Endothelial cell of umbilical vein (primary cell): Measurements from ENCODE around the gene EIF2AK2. TPM values are rescaled to one million over a fixed set of nuclear protein-coding genes. Genes with fewer than 3 reads are reported as not detected.

Source experiments
- BruUV-seq: library from RNA; stranded (reverse); fragments of 400-500 nt; replicated peaks from 2 replicates; lab custom pipeline; 2021; lab: Mats Ljungman, UMichigan
- CTCF ChIA-PET: fragments of 300-600, 350-600 bp; sonication (Branson Sonifier 250); formaldehyde crosslinking; loops from one replicate; lab custom pipeline; 2021; ENCODE audit warnings: antibody characterized with exemption, inconsistent platforms; lab: Charles Lee
- POLR2A ChIA-PET: fragments of 300-600, 350-600 bp; sonication (Branson Sonifier 250); formaldehyde crosslinking; loops from one replicate; lab custom pipeline; 2021; ENCODE audit warnings: antibody characterized with exemption, inconsistent platforms; lab: Charles Lee
- DNase-seq: peaks from one replicate; pipeline ENCODE4 v3.0.0-alpha.2; 2011; ENCODE audit warnings: low read depth, low spot score
- FAIRE-seq: peaks from 2 replicates; lab custom pipeline; 2011; peaks lifted over from hg19 to GRCh38; lab: Jason Lieb, UNC
- H2AFZ ChIP-seq: 2 replicates; pipeline ENCODE4 v1.6.0; 2012; ENCODE audit warnings: low read depth, low read length, control low read depth, inconsistent platforms
- H3K27ac ChIP-seq: 2 replicates; pipeline ENCODE4 v1.5.1; 2011; ENCODE audit warnings: low read depth, mild to moderate bottlenecking, control low read depth, low read length, moderate library complexity; ENCODE audit not compliant: insufficient read depth
- H3K27me3 ChIP-seq, 2 experiments: 2 replicates each; pipeline versions ENCODE4 v1.6.0 to v1.6.1; 2011; ENCODE audit warnings: low read length in 2 of 2, mixed read lengths in 1 of 2; ENCODE audit not compliant: control insufficient read depth in 2 of 2, insufficient read depth in 2 of 2
- H3K36me3 ChIP-seq, 2 experiments: 2 replicates in 1 of 2; 3 replicates in 1 of 2; pipeline ENCODE4 v1.5.1; 2011; ENCODE audit warnings: low read length in 2 of 2, mild to moderate bottlenecking in 1 of 2, moderate library complexity in 1 of 2; ENCODE audit not compliant: control insufficient read depth in 2 of 2, insufficient read depth in 2 of 2; ENCODE audit errors: extremely low read depth in 1 of 2
- H3K4me1 ChIP-seq: 3 replicates; pipeline ENCODE4 v1.5.1; 2011; ENCODE audit warnings: mild to moderate bottlenecking, low read length; ENCODE audit not compliant: control insufficient read depth, insufficient read depth; ENCODE audit errors: extremely low read depth
- H3K4me2 ChIP-seq: 2 replicates; pipeline ENCODE4 v1.6.1; 2011; ENCODE audit warnings: low read length, control low read depth, mixed read lengths; ENCODE audit not compliant: insufficient read depth
- H3K4me3 ChIP-seq, 3 experiments: fragments of 200-600 bp in 1 of 3; sonication (generic), shearing (Covaris generic) in 1 of 3; replicated peaks in 1 of 3; 2 replicates each; pipeline ENCODE4 v1.5.1; 2011 to 2016; ENCODE audit warnings: control low read depth in 3 of 3, low read length in 3 of 3, mild to moderate bottlenecking in 2 of 3, inconsistent platforms in 1 of 3, low read depth in 1 of 3, moderate library complexity in 1 of 3; ENCODE audit not compliant: insufficient read depth in 1 of 3
- H3K79me2 ChIP-seq: 2 replicates; pipeline ENCODE4 v1.6.0; 2012; ENCODE audit warnings: low read length, inconsistent platforms; ENCODE audit not compliant: control insufficient read depth, insufficient read depth
- H3K9ac ChIP-seq: replicated peaks from 2 replicates; pipeline ENCODE3; 2011; ENCODE audit warnings: low read length, control low read depth; ENCODE audit not compliant: insufficient read depth; ENCODE audit errors: extremely low read depth
- H3K9me1 ChIP-seq: replicated peaks from 3 replicates; pipeline ENCODE4 v1.6.0; 2011; ENCODE audit warnings: mild to moderate bottlenecking, low read length; ENCODE audit not compliant: control insufficient read depth, insufficient read depth; ENCODE audit errors: extremely low read depth
- H3K9me3 ChIP-seq: replicated peaks from 2 replicates; pipeline ENCODE4 v1.5.1; 2012; ENCODE audit warnings: low read length, inconsistent platforms; ENCODE audit not compliant: control insufficient read depth, insufficient read depth
- H4K20me1 ChIP-seq: replicated peaks from 2 replicates; pipeline ENCODE3; 2011; ENCODE audit warnings: mild to moderate bottlenecking, low read length; ENCODE audit not compliant: control insufficient read depth, insufficient read depth; ENCODE audit errors: extremely low read depth
- CTCF ChIP-seq, 2 donors: IDR thresholded peaks; 1 replicate in 1 of 2; 2 replicates in 1 of 2; pipeline ENCODE4 v1.5.1; 2011; ENCODE audit warnings: low read length in 2 of 2, mild to moderate bottlenecking in 2 of 2, moderate library complexity in 2 of 2, control low read depth in 1 of 2, inconsistent platforms in 1 of 2, low read depth in 1 of 2; ENCODE audit not compliant: insufficient read depth in 1 of 2; ENCODE audit errors: extremely low read depth in 1 of 2
- EZH2 ChIP-seq: IDR thresholded peaks from 2 replicates; pipeline ENCODE4 v1.6.1; 2012; ENCODE audit warnings: borderline replicate concordance, low read depth, mild to moderate bottlenecking, moderate library complexity, low read length, inconsistent platforms; ENCODE audit not compliant: severe bottlenecking
- FOS ChIP-seq: IDR thresholded peaks from 2 replicates; pipeline ENCODE4 v1.6.1; 2011; ENCODE audit warnings: mild to moderate bottlenecking, low read length, moderate library complexity, borderline replicate concordance; ENCODE audit not compliant: insufficient read depth
- GATA2 ChIP-seq: IDR thresholded peaks from 2 replicates; pipeline ENCODE4 v1.7.0; 2011; ENCODE audit warnings: low read depth, mild to moderate bottlenecking, moderate library complexity, mixed read lengths, low read length; ENCODE audit not compliant: insufficient read length, insufficient read depth
- JUN ChIP-seq: IDR thresholded peaks from 2 replicates; pipeline ENCODE4 v1.6.1; 2011; ENCODE audit warnings: borderline replicate concordance, low read depth; ENCODE audit not compliant: insufficient read length, insufficient read depth
- MAX ChIP-seq: IDR thresholded peaks from 2 replicates; pipeline ENCODE4 v1.6.1; 2011; ENCODE audit not compliant: insufficient read depth, insufficient read length
- MYC ChIP-seq: IDR thresholded peaks from one replicate; pipeline ENCODE4 v1.6.1; 2011; ENCODE audit warnings: mild to moderate bottlenecking, low read depth, low read length
- POLR2A ChIP-seq: IDR thresholded peaks from 2 replicates; pipeline ENCODE4 v1.6.1; 2012; ENCODE audit warnings: low read depth, mild to moderate bottlenecking, control low read depth, low read length
- POLR2AphosphoS5 ChIP-seq: IDR thresholded peaks from 2 replicates; pipeline ENCODE4 v1.6.1; 2012; ENCODE audit warnings: low read depth, mild to moderate bottlenecking, control low read depth, low read length, moderate library complexity; ENCODE audit not compliant: insufficient read depth
- dilution Hi-C: fragments of 300-500 bp; cut with MboI; formaldehyde crosslinking; loops from one replicate; pipeline ENCODE4 v1.15.0; 2019; ENCODE audit warnings: low sequenced_read_pairs; ENCODE audit not compliant: extremely low pct_ligation_motif_present
- intact Hi-C: fragments of 100-400 bp; cut with micrococcal nuclease; formaldehyde crosslinking; loops from one replicate; pipeline ENCODE4 v1.10.0; 2022
- polyA plus RNA-seq, 4 experiments: library from polyadenylated mRNA; depleted of rRNA in 3 of 4; stranded (reverse) in 3 of 4; unstranded in 1 of 4; fragments of >200 nt; gene quantifications; 2 replicates each; pipeline versions ENCODE4 v1.2.1 to v1.2.3, GENCODE V29; 2011 to 2012; ENCODE audit warnings: missing spikeins in 1 of 4
- total RNA-seq: library from RNA; stranded (reverse); gene quantifications from 2 replicates; pipeline ENCODE4 v1.2.3, GENCODE V29; 2021

Gene EIF2AK2
- total and polyA plus RNA-seq, 2 donors (not counting 3 experiments of a cell fraction or from before 2014, with no cell fraction given), result 8.0 to 41.1 TPM

GRCh38 chr2:37191253-37191652, 34.5 kb upstream of the EIF2AK2 start:
- no peaks in the 10 kb centered on the region for H3K9me3 ChIP-seq
- dilution Hi-C loops, result no loop called here
- intact Hi-C loops, result no loop called here
- TF ChIP-seq FOS, result no peak
- no peak for TF ChIP-seq JUN
- TF ChIP-seq MAX, result no peak
- no peak for TF ChIP-seq CTCF (IDR thresholded peaks at IDR 0.05; ENCODE audit: extremely low read depth in 1 of 2, insufficient read depth in 1 of 2, low read depth in 1 of 2, low read length in 2 of 2)
- TF ChIP-seq GATA2, result no peak
- TF ChIP-seq MYC, result no peak
- no peak for TF ChIP-seq POLR2A
- TF ChIP-seq POLR2AphosphoS5, result no peak
- no peak for TF ChIP-seq EZH2
- no peak for FAIRE-seq
- DNase-seq, result no peak
- ChIA-PET CTCF (interaction anchor here (1.6 kb wide), 1 partner anchor 10 kb away, joined by 5 read pairs; no protein-coding TSS in a partner anchor), POLR2A (no interaction called here)
- no peak overlapping the region for H3K9ac ChIP-seq
- no peaks in the 10 kb centered on the region for H3K9me1 ChIP-seq
- no peaks in the 10 kb centered on the region for H3K79me2 ChIP-seq
- H2AFZ ChIP-seq, result no peak overlapping the region
- H3K27me3 ChIP-seq, result no peaks in the 10 kb centered on the region
- no TSS peak for BruUV-seq
- no peak overlapping the region for H3K4me3 ChIP-seq
- no peak overlapping the region for H3K27ac ChIP-seq
- no peaks in the 10 kb centered on the region for H3K36me3 ChIP-seq
- no peaks in the 10 kb centered on the region for H4K20me1 ChIP-seq
- H3K4me1 ChIP-seq, result peaks cover 6% of the 10 kb centered on the region
- no peak overlapping the region for H3K4me2 ChIP-seq
